D341Med (cell line): ENCODE data around the gene CACNG6.
"Not testable (repeated sequence)": the region's sequence is repeated elsewhere in the genome, so short reads cannot be mapped to it uniquely, and the experiment has no call there.

Experiments
- DNase-seq: peaks from one replicate; pipeline ENCODE4 v3.0.0; 2012; ENCODE audit warnings: low spot score

CACNG6 gene

GRCh38 chr19:53991224-53992113 lies at the start of gene CACNG6:
TSS of gene CACNG6 (plus strand) at chr19:53991637. CDS start at chr19:53992878, 1,241 bp downstream.
- no peak for DNase-seq

GRCh38 chr19:53942001-53942786 lies 49.2 kb upstream of the CACNG6 start:
- no peak for DNase-seq

GRCh38 chr19:53944416-53944815 lies 47.0 kb upstream of the CACNG6 start:
- no peak for DNase-seq

GRCh38 chr19:53944933-53945332 lies 46.5 kb upstream of the CACNG6 start:
- DNase-seq: no peak

- DNase-seq: no peak
Measured at GRCh38 chr19:53945441-53945840, 46.0 kb upstream of the CACNG6 start.

GRCh38 chr19:53945998-53946397 lies 45.4 kb upstream of the CACNG6 start:
- DNase-seq: no peak

GRCh38 chr19:53947624-53948023 lies 43.8 kb upstream of the CACNG6 start:
- no peak for DNase-seq

- DNase-seq: not testable (repeated sequence)
Measured at GRCh38 chr19:53948611-53949010, 42.8 kb upstream of the CACNG6 start.

GRCh38 chr19:53951436-53951835 lies 40.0 kb upstream of the CACNG6 start:
- no peak for DNase-seq

- no peak for DNase-seq
Measured at GRCh38 chr19:53951947-53952346, 39.5 kb upstream of the CACNG6 start.

GRCh38 chr19:53953383-53953782 lies 38.1 kb upstream of the CACNG6 start:
- no peak for DNase-seq

- DNase-seq: no peak
Measured at GRCh38 chr19:53957448-53958167, 33.8 kb upstream of the CACNG6 start.

GRCh38 chr19:53958168-53958571 lies 33.3 kb upstream of the CACNG6 start:
- no peak for DNase-seq

- DNase-seq: no peak
Measured at GRCh38 chr19:53958823-53959757, 32.3 kb upstream of the CACNG6 start.

GRCh38 chr19:53960187-53960586 lies 31.2 kb upstream of the CACNG6 start:
- no peak for DNase-seq

GRCh38 chr19:53960886-53961285 lies 30.6 kb upstream of the CACNG6 start:
- DNase-seq: no peak

GRCh38 chr19:53961523-53962356 lies 29.7 kb upstream of the CACNG6 start:
- no peak for DNase-seq

- DNase-seq: peak; percentile 64
Measured at GRCh38 chr19:53962887-53963431, 28.5 kb upstream of the CACNG6 start, which contains the start of gene CACNG8. TSS of gene CACNG8 (plus strand) at chr19:53962937.

GRCh38 chr19:53965091-53965490 lies 26.3 kb upstream of the CACNG6 start:
- DNase-seq: no peak

- no peak for DNase-seq
Measured at GRCh38 chr19:53966931-53967330, 24.5 kb upstream of the CACNG6 start.
